Fibroblast of pulmonary artery (primary cell): ENCODE measurements around the gene ERCC4.
A peak's percentile ranks its signal among the peaks of the same experiment; 100 is the strongest.

ENCODE experiments used
- DNase-seq: peaks from one replicate; pipeline ENCODE4 v3.0.0-alpha.2; 2010; ENCODE audit warnings: low read depth
- H3K4me3 ChIP-seq: replicated peaks from 2 replicates; pipeline ENCODE4 v1.5.1; 2011; ENCODE audit warnings: low read depth, mild to moderate bottlenecking, control low read depth, low read length, moderate library complexity
- TF ChIP-seq, protein P1 (sequence below): IDR thresholded peaks from 2 replicates; pipeline ENCODE4 v1.5.1; 2011; ENCODE audit warnings: mild to moderate bottlenecking, control low read depth, low read length, inconsistent platforms; ENCODE audit errors: missing control alignments

Gene ERCC4

DNA sequence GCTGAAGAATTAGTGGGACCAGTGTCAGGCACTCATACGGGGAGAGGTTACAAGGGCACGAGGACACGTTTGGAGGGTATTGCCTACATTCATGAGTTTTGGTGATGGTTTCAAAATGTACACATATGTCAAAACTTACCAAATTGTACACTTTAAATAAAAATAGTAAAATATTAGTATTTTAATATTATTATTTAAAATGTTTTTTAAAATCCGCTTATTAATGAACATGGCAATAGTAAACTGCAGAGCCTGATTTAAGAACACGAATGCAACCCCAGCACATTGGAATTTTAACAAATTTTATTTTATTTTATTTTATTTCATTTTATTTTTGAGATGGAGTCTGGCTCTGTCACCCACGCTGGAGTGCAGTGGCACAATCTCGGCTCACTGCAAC, 10.9 kb upstream of the ERCC4 start:
- no peak overlapping the region for H3K4me3 ChIP-seq
- DNase-seq: no peak
- TF ChIP-seq, protein P1, sequence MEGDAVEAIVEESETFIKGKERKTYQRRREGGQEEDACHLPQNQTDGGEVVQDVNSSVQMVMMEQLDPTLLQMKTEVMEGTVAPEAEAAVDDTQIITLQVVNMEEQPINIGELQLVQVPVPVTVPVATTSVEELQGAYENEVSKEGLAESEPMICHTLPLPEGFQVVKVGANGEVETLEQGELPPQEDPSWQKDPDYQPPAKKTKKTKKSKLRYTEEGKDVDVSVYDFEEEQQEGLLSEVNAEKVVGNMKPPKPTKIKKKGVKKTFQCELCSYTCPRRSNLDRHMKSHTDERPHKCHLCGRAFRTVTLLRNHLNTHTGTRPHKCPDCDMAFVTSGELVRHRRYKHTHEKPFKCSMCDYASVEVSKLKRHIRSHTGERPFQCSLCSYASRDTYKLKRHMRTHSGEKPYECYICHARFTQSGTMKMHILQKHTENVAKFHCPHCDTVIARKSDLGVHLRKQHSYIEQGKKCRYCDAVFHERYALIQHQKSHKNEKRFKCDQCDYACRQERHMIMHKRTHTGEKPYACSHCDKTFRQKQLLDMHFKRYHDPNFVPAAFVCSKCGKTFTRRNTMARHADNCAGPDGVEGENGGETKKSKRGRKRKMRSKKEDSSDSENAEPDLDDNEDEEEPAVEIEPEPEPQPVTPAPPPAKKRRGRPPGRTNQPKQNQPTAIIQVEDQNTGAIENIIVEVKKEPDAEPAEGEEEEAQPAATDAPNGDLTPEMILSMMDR: no peak

- TF ChIP-seq, protein P1: peak; percentile 11
- no peak overlapping the region for H3K4me3 ChIP-seq
- DNase-seq: peak; percentile 97
These were observed 10.1 kb upstream of the ERCC4 start for GRCh38 chr16:13909872-13910303.

- no peak overlapping the region for H3K4me3 ChIP-seq
- TF ChIP-seq, protein P1: no peak
These were observed 8.6 kb upstream of the ERCC4 start for GRCh38 chr16:13911306-13911705.

DNA sequence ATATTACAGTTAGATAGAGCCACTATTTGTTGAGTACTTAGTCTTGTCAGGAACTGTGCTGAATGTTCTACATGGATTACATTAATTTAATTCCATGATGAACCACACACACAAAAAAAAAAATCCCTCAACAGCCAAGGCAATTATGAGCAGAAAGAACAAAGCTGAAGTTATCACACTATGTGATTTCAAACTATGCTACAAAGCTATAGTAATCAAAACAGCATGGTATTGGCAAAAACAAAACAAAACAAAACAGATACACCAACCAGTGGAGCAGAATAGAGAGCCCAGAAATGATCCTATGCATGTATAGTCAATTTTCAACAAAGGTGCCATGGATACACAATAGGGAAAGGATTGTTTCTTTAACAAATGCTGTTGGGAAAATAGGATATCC, 8.1 kb upstream of the ERCC4 start:
- H3K4me3 ChIP-seq: no peak overlapping the region
- no peak for DNase-seq
- TF ChIP-seq, protein P1: no peak

More at GRCh38 chr16:13911306-13911705, 8.6 kb upstream of the ERCC4 start:
- DNase-seq: no peak

- no peak overlapping the region for H3K4me3 ChIP-seq
- DNase-seq: no peak
These were observed 7.1 kb upstream of the ERCC4 start for GRCh38 chr16:13912891-13913290.

DNA sequence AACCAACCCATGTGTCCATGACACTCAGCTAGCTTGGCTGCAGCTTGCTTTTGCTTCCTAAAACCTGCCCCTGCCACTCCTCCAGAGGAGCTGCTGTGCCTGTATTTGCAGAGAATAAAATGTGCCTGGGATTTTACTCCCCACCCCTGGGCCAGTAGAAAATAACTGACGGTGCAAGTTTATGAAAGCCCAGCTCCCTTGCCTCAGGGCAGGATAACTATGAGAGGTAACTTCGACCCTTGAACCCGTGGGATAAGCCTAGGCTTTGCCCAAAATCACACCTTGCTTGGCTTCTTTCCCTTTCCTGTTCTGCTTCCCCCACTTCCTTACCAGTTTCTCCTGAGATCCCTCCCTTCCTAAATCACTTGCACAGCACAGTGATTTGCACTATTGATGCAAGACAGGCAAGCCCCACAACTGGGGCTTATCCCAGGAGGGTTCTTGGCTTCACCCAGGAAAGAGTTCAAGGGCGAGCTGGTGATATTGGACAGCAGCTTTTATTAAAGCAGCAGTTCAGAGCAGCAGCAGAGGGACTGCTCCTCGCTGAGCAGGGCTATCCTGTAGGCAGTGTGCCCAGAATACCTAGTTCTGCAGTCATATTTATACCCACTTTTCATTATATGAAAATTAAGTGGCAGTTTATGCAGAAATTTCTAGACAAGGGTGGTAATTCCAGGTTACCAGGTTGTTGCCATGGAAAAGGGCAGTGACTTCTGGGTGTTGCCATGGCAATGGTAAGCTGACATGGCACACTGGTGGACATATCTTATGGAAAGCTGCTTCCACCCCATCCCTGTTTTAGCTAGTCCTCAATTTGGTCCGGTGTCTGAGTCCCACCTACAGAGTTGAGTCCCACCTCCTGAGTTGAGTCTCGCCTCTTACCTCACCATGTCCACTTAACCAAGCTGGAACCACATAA, 6.3 kb upstream of the ERCC4 start:
- DNase-seq: no peak
- TF ChIP-seq, protein P1: no peak
- no peak overlapping the region for H3K4me3 ChIP-seq

More at GRCh38 chr16:13912891-13913290, 7.1 kb upstream of the ERCC4 start:
- TF ChIP-seq, protein P1: no peak
